Endothelial cell of hepatic sinusoid (primary cell): ENCODE results near the gene PUS7.
"Not testable (repeated sequence)": the region's sequence is repeated elsewhere in the genome, so short reads cannot be mapped to it uniquely, and the experiment has no call there.

Experiments used
- in situ Hi-C: cut with HindIII; loops from 2 replicates; pipeline ENCODE4 v1.10.0; 2017; ENCODE audit warnings: low sequenced_read_pairs

The PUS7 gene

GRCh38 chr7:105450177-105450861 lies 71.8 kb downstream of the PUS7 start:
- in situ Hi-C loops, result no loop called here

- in situ Hi-C loops, result no loop called here
Observed at GRCh38 chr7:105448181-105448580, 73.9 kb downstream of the PUS7 start.

- in situ Hi-C loops, result no loop called here
Observed at GRCh38 chr7:105444342-105444987, 77.6 kb downstream of the PUS7 start.

GRCh38 chr7:105442214-105442613 lies 79.9 kb downstream of the PUS7 start:
- in situ Hi-C loops, result not testable (repeated sequence)

GRCh38 chr7:105439174-105439893 lies 82.7 kb downstream of the PUS7 start:
- in situ Hi-C loops, result no loop called here

GRCh38 chr7:105438847-105439173 lies 83.3 kb downstream of the PUS7 start:
- in situ Hi-C loops, result no loop called here

GRCh38 chr7:105438254-105438653 lies 83.8 kb downstream of the PUS7 start:
- in situ Hi-C loops, result no loop called here

GRCh38 chr7:105437356-105437755 lies 84.7 kb downstream of the PUS7 start:
- in situ Hi-C loops, result not testable (repeated sequence)

- in situ Hi-C loops, result no loop called here
Observed at GRCh38 chr7:105429746-105430612, 92.1 kb downstream of the PUS7 start.

- in situ Hi-C loops, result no loop called here
Observed at GRCh38 chr7:105426606-105427146, 95.4 kb downstream of the PUS7 start.

GRCh38 chr7:105423987-105424386 lies 98.1 kb downstream of the PUS7 start:
- in situ Hi-C loops, result no loop called here

GRCh38 chr7:105413887-105414437 lies 108.1 kb downstream of the PUS7 start:
- in situ Hi-C loops, result no loop called here

- in situ Hi-C loops, result not testable (repeated sequence)
Observed at GRCh38 chr7:105410774-105411173, 111.3 kb downstream of the PUS7 start.

GRCh38 chr7:105409775-105410174 lies 112.3 kb downstream of the PUS7 start:
- in situ Hi-C loops, result not testable (repeated sequence)

- in situ Hi-C loops, result no loop called here
Observed at GRCh38 chr7:105408791-105409410, 113.2 kb downstream of the PUS7 start.
